ENCODE data around the gene OR9A4. TPM values are rescaled to one million over a fixed set of nuclear protein-coding genes. Genes with fewer than 3 reads are reported as not detected.

OR9A4 gene
- total RNA-seq, 1 donor from 2014 or later: 0.20 TPM

DNA sequence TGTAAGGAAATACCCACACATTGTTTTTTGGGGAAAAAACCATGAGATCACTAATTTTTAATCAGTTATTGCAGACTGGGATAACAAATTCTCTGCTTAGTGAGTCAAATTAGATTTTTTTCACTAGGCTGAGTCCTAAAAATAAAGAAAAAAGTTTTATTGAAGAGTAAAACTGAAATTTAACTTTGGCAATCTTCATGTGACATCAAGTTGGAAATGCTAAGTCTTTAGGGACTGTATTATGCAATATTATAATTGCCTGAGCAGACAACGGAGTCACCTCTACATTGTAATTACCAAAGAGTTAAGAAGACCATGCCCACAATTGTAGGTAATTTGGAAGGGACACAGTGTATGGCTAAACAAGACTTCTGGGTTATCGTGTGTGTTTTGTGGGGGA, 32.8 kb downstream of the OR9A4 start:
- Histone ChIP-seq H3K9me3 (no peaks in the 10 kb centered on the region), H3K36me3 (no peaks in the 10 kb centered on the region), H3K27ac (no peak overlapping the region), H3K4me3 (no peak overlapping the region), H3K4me1 (no peaks in the 10 kb centered on the region), H3K27me3 (no peaks in the 10 kb centered on the region)
- TF ChIP-seq, protein P1, sequence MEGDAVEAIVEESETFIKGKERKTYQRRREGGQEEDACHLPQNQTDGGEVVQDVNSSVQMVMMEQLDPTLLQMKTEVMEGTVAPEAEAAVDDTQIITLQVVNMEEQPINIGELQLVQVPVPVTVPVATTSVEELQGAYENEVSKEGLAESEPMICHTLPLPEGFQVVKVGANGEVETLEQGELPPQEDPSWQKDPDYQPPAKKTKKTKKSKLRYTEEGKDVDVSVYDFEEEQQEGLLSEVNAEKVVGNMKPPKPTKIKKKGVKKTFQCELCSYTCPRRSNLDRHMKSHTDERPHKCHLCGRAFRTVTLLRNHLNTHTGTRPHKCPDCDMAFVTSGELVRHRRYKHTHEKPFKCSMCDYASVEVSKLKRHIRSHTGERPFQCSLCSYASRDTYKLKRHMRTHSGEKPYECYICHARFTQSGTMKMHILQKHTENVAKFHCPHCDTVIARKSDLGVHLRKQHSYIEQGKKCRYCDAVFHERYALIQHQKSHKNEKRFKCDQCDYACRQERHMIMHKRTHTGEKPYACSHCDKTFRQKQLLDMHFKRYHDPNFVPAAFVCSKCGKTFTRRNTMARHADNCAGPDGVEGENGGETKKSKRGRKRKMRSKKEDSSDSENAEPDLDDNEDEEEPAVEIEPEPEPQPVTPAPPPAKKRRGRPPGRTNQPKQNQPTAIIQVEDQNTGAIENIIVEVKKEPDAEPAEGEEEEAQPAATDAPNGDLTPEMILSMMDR (IDR thresholded peaks at IDR 0.05): no peak
- ATAC-seq (no peak), DNase-seq (no peak)
- intact Hi-C loops (cut with DNase I): no loop called here

DNA sequence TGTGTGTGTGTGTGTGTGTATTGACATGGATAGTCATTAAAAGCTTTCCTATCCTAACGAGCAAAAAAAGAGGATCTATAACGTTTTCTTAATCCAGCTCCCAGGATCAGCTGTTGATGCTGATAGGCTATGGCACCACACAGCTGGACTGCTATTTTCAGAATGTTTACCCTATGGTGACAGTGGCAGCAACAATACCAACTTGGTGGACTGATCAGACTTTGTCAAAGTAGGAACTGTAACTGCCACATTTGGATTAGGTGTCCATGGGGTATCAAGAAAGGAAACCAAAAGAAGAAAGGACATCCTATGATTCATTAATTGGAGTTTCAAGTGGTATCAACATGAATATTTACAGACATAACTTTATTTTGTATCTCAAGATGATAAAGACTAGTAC, 33.3 kb downstream of the OR9A4 start:
- no peaks in the 10 kb centered on the region for H3K27me3 ChIP-seq
- no peak for ATAC-seq
- TF ChIP-seq, protein P1 (IDR thresholded peaks at IDR 0.05): no peak
- no peak for DNase-seq
- H3K4me3 ChIP-seq: no peak overlapping the region
- intact Hi-C loops (cut with DNase I): no loop called here
- no peaks in the 10 kb centered on the region for H3K9me3 ChIP-seq
- no peaks in the 10 kb centered on the region for H3K4me1 ChIP-seq
- H3K36me3 ChIP-seq: no peaks in the 10 kb centered on the region
- no peak overlapping the region for H3K27ac ChIP-seq

DNA sequence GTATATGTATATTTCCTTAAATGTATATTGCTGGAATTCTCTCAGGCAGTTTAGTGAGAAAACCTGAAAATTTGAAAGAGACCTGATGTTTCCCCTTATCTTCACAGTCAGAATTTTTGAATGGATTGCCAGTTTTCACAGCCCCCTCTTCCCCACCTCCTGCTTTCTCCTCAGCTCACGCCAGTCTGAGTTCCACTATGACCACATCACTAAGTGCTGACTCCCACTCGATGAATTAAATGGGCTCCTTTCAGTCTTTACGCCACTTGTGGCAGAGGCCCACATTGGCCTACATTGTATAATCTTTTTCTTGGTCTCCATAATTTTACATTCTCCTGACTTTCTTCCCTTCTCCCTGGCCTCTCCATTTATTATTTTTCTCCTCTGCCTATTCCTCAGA, 33.7 kb downstream of the OR9A4 start:
- DNase-seq: no peak
- intact Hi-C loops (cut with DNase I): no loop called here
- H3K27ac ChIP-seq: no peak overlapping the region
- ATAC-seq: no peak
- TF ChIP-seq, protein P1 (IDR thresholded peaks at IDR 0.05): no peak
- H3K4me3 ChIP-seq: no peak overlapping the region
- no peaks in the 10 kb centered on the region for H3K27me3 ChIP-seq
- H3K36me3 ChIP-seq: no peaks in the 10 kb centered on the region
- H3K4me1 ChIP-seq: no peaks in the 10 kb centered on the region
- no peaks in the 10 kb centered on the region for H3K9me3 ChIP-seq

DNA sequence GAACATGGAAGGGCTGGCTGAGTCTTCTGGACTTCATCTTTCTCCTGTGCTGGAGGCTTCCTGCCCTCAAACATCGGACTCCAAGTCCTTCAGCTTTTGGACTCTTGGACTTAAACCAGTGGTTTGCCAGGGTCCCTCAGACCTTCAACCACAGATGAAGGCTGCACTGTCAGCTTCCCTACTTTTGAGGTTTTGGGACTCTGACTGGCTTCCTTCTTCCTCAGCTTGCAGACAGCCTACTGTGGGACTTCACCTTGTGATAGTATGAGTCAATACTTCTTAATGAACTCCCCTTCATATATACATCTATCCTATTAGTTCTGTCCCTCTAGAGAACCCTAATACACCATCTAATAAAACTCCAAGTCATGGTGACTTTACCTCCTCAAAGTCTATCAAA, 34.6 kb downstream of the OR9A4 start:
- no peak overlapping the region for H3K27ac ChIP-seq
- H3K27me3 ChIP-seq: no peaks in the 10 kb centered on the region
- H3K36me3 ChIP-seq: no peaks in the 10 kb centered on the region
- no peak for ATAC-seq
- TF ChIP-seq, protein P1 (IDR thresholded peaks at IDR 0.05): no peak
- intact Hi-C loops (cut with DNase I): no loop called here
- H3K4me1 ChIP-seq: no peaks in the 10 kb centered on the region
- H3K9me3 ChIP-seq: no peaks in the 10 kb centered on the region
- no peak for DNase-seq
- H3K4me3 ChIP-seq: no peak overlapping the region

DNA sequence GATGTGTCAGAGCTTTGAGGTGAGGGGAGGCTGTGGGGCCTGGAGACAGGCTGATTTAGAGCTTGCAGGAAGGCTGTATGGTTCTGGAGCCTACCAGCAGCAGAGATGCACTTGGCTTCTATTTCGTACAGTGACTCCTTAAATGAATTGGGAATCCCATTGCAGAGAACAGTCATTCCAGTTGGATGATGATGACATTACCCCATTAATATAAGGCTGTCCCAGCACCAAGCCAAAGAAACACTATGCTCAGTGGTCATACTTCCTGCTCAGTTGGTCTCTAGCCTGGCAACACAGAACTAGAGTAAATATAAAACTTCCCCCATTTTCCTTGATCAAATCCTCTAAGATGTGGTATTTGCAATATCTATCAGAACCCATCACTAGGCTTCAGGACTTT, 36.3 kb downstream of the OR9A4 start:
- Histone ChIP-seq H3K27ac (no peak overlapping the region), H3K4me1 (no peaks in the 10 kb centered on the region), H3K4me3 (no peak overlapping the region), H3K9me3 (no peaks in the 10 kb centered on the region), H3K36me3 (no peaks in the 10 kb centered on the region), H3K27me3 (no peaks in the 10 kb centered on the region)
- DNase-seq: no peak
- TF ChIP-seq, protein P1 (IDR thresholded peaks at IDR 0.05): no peak
- ATAC-seq: no peak
- intact Hi-C loops (cut with DNase I): no loop called here

DNA sequence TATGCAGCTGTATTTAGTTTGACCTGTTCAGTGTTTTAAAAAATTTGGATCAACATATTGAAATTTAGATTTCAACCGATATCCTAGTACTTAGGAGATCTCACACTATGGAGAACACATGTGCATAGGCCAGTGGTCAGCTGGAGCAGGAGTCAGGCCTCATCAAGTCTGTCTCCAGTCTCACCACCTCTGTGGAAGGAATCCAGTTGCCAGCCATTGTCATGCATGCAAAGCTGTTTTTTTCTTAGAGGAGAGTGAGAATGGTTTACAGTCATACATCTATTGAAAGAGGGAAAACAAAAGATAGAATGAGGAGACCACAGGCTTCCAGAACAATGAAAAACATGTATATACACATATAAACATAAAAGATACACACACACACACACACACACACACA, 38.1 kb downstream of the OR9A4 start:
- TF ChIP-seq, protein P1 (IDR thresholded peaks at IDR 0.05): no peak
- no peaks in the 10 kb centered on the region for H3K9me3 ChIP-seq
- no peaks in the 10 kb centered on the region for H3K27me3 ChIP-seq
- DNase-seq (no peak), ATAC-seq (no peak)
- intact Hi-C loops (cut with DNase I): no loop called here
- no peaks in the 10 kb centered on the region for H3K36me3 ChIP-seq
- no peak overlapping the region for H3K27ac ChIP-seq
- H3K4me1 ChIP-seq: no peaks in the 10 kb centered on the region
- H3K4me3 ChIP-seq: no peak overlapping the region
